Inflammatory macrophage treated with lipopolysaccharide for 1 hour (primary cell): ENCODE data around the gene RSPO1.
A peak's percentile ranks its signal among the peaks of the same experiment; 100 is the strongest.
"Not testable (repeated sequence)": the region's sequence is repeated elsewhere in the genome, so short reads cannot be mapped to it uniquely, and the experiment has no call there.

Experiments used
- DNase-seq, 2 donors: peaks; one replicate each; pipeline ENCODE4 v3.0.0-alpha.2; 2020 to 2022

RSPO1 gene

GRCh38 chr1:37634244-37634991 is at the start of gene RSPO1:
TSS of gene RSPO1 (minus strand) at chr1:37634892. CDS start at chr1:37629661, 5,231 bp downstream.
- peak in 1 of 2 donors; percentile 16 for DNase-seq

GRCh38 chr1:37684182-37684581 is 49.5 kb upstream of the RSPO1 start:
- DNase-seq = not testable (repeated sequence)

- DNase-seq = peak; percentile 58 to 97
Measured at GRCh38 chr1:37682334-37682987, 47.8 kb upstream of the RSPO1 start.

- DNase-seq = no peak
Measured at GRCh38 chr1:37680933-37681332, 46.2 kb upstream of the RSPO1 start.

GRCh38 chr1:37677808-37678207 is 43.1 kb upstream of the RSPO1 start:
- no peak for DNase-seq

GRCh38 chr1:37677143-37677439 is 42.4 kb upstream of the RSPO1 start:
- DNase-seq = no peak

GRCh38 chr1:37676281-37677142 is 41.8 kb upstream of the RSPO1 start:
- DNase-seq = no peak

GRCh38 chr1:37673920-37674319 is 39.2 kb upstream of the RSPO1 start:
- no peak for DNase-seq

- no peak for DNase-seq
Measured at GRCh38 chr1:37672136-37672870, 37.6 kb upstream of the RSPO1 start.

GRCh38 chr1:37671261-37671660 is 36.6 kb upstream of the RSPO1 start:
- no peak for DNase-seq

- no peak for DNase-seq
Measured at GRCh38 chr1:37670133-37670532, 35.4 kb upstream of the RSPO1 start.

- no peak for DNase-seq
Measured at GRCh38 chr1:37667023-37667671, 32.5 kb upstream of the RSPO1 start.

- no peak for DNase-seq
Measured at GRCh38 chr1:37666241-37666867, 31.7 kb upstream of the RSPO1 start.

- DNase-seq = no peak
Measured at GRCh38 chr1:37663426-37664000, 28.8 kb upstream of the RSPO1 start.

GRCh38 chr1:37662031-37662755 is 27.5 kb upstream of the RSPO1 start:
- no peak for DNase-seq

- DNase-seq = no peak
Measured at GRCh38 chr1:37661401-37661800, 26.7 kb upstream of the RSPO1 start.

- DNase-seq = no peak
Measured at GRCh38 chr1:37660664-37661063, 26.0 kb upstream of the RSPO1 start.

GRCh38 chr1:37658486-37658885 is 23.8 kb upstream of the RSPO1 start:
- no peak for DNase-seq

- DNase-seq = no peak
Measured at GRCh38 chr1:37657620-37658412, 23.1 kb upstream of the RSPO1 start.

GRCh38 chr1:37656881-37657280 is 22.2 kb upstream of the RSPO1 start:
- no peak for DNase-seq
